GM11168 (cell line): ENCODE measurements around the gene TSC1.

Experiments
- in situ Hi-C: fragments of 300-500 bp; cut with MboI; formaldehyde crosslinking; loops from one replicate; pipeline ENCODE4 v1.12.0; 2022; ENCODE audit warnings: low sequenced_read_pairs; ENCODE audit not compliant: unreplicated experiment

Gene TSC1

DNA sequence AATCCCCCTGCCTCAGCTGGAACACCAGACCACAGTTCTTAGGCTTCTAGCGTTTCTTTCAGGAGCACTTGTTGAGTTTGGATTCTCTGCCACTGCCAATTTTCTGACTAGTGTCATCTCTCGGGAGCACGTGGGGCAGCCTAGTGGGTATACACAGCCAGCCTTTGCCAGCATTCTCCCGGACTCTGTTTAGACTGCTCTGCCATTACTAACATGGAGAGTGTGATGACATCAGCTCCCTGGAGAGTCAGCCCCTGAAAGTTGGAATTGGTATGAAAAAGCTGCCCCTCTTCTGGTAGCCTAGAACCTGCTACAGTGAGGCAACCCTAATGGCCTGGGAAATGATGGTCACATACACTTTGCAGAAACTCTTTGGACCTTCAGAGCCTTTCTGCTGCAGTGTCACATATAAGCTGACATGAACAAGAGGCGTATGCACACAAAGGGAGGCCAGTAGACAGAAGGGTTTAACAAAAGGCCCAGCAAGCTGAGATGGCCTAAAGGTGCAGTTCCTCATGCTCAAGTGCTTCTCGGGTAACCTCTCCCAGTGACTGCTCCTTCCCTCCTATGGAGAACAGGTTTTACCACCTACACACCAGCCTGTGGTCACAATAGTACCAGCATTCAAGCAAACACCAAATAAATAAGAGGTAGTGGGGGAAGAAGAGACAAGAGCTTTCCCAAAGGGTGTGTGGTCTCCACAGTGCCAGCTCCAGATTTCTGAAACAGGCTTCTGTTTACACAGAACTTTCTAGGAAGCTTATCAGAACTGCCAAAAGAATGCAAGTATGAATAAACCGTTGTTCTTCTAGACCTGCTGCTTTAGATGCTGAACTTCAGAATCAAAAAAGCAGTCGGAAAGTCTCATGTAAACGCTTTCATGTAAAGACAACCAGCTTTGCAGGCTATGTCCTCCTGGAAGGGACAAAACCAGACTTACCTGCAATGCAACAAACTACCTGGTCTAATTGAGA, 49.3 kb downstream of the TSC1 start:
- in situ Hi-C loops, result no loop called here

DNA sequence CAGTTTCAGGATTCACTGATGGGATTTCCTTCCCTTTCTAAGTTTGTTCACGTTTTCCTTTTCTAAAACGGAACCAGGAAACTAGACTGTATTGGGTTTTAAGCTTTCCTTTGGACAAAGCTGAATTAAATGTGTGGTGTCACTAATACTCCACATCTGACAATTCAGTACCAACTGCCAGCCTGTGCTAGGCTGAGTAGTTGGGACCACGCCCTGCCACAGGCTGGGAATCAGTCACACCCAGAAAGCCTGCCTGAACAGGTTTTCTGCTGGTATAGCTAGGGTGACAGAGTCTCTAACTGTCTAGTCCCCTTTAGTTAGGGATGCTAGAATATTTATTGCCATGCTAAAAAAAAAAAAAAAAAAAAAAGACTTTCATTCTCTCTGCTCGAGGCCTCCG, 50.1 kb downstream of the TSC1 start:
- in situ Hi-C loops, result no loop called here

GRCh38 chr9:132892400-132892799, 52.0 kb downstream of the TSC1 start:
- in situ Hi-C loops, result no loop called here

- in situ Hi-C loops, result no loop called here
These were observed 56.3 kb downstream of the TSC1 start for GRCh38 chr9:132888151-132888550.

GRCh38 chr9:132887181-132888120, 57.0 kb downstream of the TSC1 start:
- in situ Hi-C loops, result no loop called here

DNA sequence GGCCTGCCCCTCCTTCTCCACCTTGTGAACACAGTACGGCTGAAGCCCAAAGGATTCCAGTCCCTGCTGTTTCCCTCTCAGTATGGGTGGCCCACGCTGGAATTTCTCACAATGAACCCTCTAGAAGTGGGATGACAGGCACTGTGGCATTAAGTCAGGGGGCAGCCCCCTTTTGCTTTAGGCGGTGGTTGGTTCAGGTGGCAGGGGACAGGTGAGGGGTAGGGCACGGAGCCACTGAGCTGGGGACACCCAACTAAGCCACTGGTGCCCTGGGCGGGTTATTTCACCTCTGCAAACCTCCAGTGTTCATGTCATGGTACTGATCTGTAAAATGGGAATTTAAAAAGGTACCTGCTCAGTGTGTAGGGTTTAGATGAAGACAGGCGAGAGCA, 58.1 kb downstream of the TSC1 start:
- in situ Hi-C loops, result no loop called here

DNA sequence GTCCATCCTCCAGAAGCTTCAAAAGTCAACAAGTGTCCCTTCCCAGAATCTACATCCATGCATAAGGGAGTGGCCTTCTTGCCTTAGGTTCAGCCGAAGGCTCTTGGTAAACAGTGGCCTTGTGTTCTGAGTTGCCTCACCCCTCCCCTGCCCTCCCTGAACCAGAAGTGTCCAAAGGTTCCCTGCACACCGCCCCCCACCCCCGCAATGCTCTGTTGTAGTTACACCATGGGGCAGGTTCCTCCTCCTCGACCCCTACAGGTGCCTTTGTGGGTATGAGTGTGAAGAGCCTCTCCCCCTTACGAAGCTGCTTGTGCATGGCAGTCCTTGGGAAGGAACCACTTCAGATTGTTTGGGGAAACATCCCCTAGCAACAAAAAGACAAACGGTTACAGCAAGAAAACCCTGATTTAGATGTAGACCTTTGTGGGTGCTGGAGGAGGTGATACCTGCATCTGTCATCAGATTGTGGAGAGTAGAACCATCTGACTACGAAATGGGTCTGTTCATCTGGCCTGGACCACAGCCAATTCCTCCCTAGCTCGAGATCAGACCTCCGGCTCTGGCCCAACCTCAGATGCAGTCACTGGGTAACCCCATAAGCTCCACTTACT, 58.6 kb downstream of the TSC1 start:
- in situ Hi-C loops, result no loop called here

GRCh38 chr9:132883349-132884294, 60.8 kb downstream of the TSC1 start:
- in situ Hi-C loops, result no loop called here

- in situ Hi-C loops, result no loop called here
These were observed 61.8 kb downstream of the TSC1 start for GRCh38 chr9:132882616-132883015.

GRCh38 chr9:132881826-132882225, 62.6 kb downstream of the TSC1 start:
- in situ Hi-C loops, result no loop called here

GRCh38 chr9:132880324-132880661, 64.1 kb downstream of the TSC1 start:
- in situ Hi-C loops, result no loop called here

GRCh38 chr9:132879457-132880323, 64.7 kb downstream of the TSC1 start:
- in situ Hi-C loops, result no loop called here

DNA sequence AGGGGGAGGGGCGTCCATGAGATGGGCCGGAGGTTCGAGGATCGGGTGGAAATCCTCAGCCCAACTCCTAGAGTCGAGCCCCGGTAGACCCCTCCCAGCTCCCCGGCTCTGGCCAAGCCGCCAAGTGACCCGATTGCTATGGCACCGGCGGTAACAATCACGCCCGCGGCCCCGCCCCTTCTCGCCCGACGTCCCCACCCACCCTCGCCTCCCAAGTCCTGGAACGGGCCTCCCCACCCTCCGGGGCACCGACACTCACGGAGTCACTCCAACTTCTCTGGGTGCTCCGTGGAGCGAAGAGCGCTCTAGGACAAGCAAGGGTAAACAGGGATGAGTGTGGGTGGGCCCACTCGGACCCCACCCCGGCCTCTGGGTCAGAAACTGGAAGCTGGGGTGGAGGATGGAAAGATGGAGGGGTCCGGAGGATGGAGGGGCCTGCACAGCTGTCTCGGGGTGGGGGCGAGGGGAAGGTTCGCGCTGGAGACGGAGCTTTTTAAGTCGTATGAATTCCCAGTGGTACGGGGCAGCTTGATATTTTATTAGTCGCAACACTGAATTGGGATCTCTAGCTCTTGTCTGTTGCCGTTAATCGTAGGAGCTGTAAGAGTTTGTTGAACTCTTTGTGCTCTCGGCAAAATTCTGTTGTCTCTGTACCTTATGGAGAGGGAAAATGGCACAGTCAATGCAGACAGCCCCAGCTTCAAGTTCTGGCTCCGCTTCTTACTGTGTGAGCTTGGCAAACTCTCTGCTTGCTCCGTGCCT, 65.5 kb downstream of the TSC1 start, which contains the start of gene SPACA9:
SPACA9 (plus strand) TSS at position 204 of the 762 bp plus-strand sequence. CDS start 5,050 bp downstream, outside the sequence.
- in situ Hi-C loops, result no loop called here

GRCh38 chr9:132877824-132878694, 66.4 kb downstream of the TSC1 start, which contains the start of gene AK8:
AK8 (minus strand) TSS chr9:132878284; CDS start chr9:132878255, 29 bp downstream.
- in situ Hi-C loops, result no loop called here

DNA sequence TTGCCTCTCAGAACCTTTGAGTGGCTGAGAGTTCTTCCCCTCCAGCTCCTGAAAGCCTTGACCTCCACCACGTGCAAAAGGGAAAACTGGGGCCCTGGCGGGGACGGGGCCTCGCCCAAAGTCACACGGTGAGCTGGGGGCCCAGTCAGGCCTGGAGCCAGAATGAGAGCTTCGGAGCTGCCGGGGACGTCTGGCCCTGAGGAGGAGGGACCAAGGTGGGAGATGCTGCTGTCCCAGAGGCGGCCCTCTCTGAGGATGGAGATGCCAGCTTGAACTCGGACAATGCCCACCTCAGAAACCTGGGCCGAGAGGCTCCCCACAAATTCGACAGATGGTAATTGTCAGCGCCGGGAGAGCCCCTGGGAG, 67.0 kb downstream of the TSC1 start:
- in situ Hi-C loops, result no loop called here

DNA sequence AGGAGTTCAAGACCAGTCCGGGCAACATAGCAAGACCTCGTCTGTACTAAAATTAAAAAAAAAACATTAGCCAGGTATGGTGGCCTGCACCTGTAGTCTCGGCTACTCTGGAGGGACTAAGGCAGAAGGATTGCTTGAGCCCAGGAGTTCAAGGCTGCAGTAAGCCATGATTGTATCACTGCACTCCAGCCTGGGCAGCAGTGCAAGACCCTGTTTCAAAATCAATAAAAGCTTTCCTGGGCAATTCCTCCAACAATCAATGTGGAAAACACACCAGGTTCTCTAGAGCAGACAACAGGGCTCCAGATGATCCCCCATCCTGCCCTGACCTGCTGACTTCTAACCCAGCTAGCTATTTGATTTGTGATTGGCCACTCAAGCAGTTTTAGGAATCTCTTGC, 67.6 kb downstream of the TSC1 start:
- in situ Hi-C loops, result no loop called here

- in situ Hi-C loops, result no loop called here
These were observed 69.3 kb downstream of the TSC1 start for GRCh38 chr9:132875159-132875558.
